Endothelial cell of umbilical vein (primary cell): ENCODE measurements around the gene PRKCI.

Experiments
- EZH2 ChIP-seq: IDR thresholded peaks from 2 replicates; pipeline ENCODE4 v1.6.1; 2012; ENCODE audit warnings: borderline replicate concordance, low read depth, mild to moderate bottlenecking, moderate library complexity, low read length, inconsistent platforms; ENCODE audit not compliant: severe bottlenecking
- FOS ChIP-seq: IDR thresholded peaks from 2 replicates; pipeline ENCODE4 v1.6.1; 2011; ENCODE audit warnings: mild to moderate bottlenecking, low read length, moderate library complexity, borderline replicate concordance; ENCODE audit not compliant: insufficient read depth
- MYC ChIP-seq: IDR thresholded peaks from one replicate; pipeline ENCODE4 v1.6.1; 2011; ENCODE audit warnings: mild to moderate bottlenecking, low read depth, low read length
- POLR2A ChIP-seq: IDR thresholded peaks from 2 replicates; pipeline ENCODE4 v1.6.1; 2012; ENCODE audit warnings: low read depth, mild to moderate bottlenecking, control low read depth, low read length
- POLR2AphosphoS5 ChIP-seq: IDR thresholded peaks from 2 replicates; pipeline ENCODE4 v1.6.1; 2012; ENCODE audit warnings: low read depth, mild to moderate bottlenecking, control low read depth, low read length, moderate library complexity; ENCODE audit not compliant: insufficient read depth
- TF ChIP-seq, protein P1 (sequence below), 2 donors: IDR thresholded peaks; 1 replicate in 1 of 2; 2 replicates in 1 of 2; pipeline ENCODE4 v1.5.1; 2011; ENCODE audit warnings: low read length in 2 of 2, mild to moderate bottlenecking in 2 of 2, moderate library complexity in 2 of 2, control low read depth in 1 of 2, inconsistent platforms in 1 of 2, low read depth in 1 of 2; ENCODE audit not compliant: insufficient read depth in 1 of 2; ENCODE audit errors: extremely low read depth in 1 of 2
- TF ChIP-seq, protein P2 (sequence below): IDR thresholded peaks from 2 replicates; pipeline ENCODE4 v1.6.1; 2011; ENCODE audit not compliant: insufficient read depth, insufficient read length

DNA sequence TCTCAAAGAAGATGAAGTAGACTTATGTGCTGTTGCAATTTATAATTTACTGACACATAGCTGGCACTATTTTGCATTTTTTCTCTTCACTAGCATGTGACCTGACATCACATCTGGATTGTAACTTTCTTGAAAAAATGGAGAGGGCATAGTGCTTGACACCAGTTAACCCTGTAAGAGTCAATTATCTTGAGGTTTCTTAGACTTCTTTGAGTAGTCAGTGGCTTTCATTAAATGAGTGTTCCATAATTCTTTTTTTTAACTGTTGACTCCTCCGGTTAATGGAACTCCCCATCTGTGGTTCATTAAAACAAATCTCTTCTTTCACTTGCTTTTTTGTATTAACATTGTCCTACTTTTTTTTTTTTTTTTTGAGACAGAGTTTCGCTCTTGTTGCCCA, 16.9 kb upstream of the PRKCI start:
- TF ChIP-seq, protein P1, sequence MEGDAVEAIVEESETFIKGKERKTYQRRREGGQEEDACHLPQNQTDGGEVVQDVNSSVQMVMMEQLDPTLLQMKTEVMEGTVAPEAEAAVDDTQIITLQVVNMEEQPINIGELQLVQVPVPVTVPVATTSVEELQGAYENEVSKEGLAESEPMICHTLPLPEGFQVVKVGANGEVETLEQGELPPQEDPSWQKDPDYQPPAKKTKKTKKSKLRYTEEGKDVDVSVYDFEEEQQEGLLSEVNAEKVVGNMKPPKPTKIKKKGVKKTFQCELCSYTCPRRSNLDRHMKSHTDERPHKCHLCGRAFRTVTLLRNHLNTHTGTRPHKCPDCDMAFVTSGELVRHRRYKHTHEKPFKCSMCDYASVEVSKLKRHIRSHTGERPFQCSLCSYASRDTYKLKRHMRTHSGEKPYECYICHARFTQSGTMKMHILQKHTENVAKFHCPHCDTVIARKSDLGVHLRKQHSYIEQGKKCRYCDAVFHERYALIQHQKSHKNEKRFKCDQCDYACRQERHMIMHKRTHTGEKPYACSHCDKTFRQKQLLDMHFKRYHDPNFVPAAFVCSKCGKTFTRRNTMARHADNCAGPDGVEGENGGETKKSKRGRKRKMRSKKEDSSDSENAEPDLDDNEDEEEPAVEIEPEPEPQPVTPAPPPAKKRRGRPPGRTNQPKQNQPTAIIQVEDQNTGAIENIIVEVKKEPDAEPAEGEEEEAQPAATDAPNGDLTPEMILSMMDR (IDR thresholded peaks at IDR 0.05; ENCODE audit: extremely low read depth in 1 of 2, insufficient read depth in 1 of 2, low read depth in 1 of 2, low read length in 2 of 2), result no peak
- TF ChIP-seq POLR2AphosphoS5, result no peak
- TF ChIP-seq POLR2A, result no peak
- TF ChIP-seq EZH2, result no peak
- no peak for TF ChIP-seq MYC
- TF ChIP-seq, protein P2, sequence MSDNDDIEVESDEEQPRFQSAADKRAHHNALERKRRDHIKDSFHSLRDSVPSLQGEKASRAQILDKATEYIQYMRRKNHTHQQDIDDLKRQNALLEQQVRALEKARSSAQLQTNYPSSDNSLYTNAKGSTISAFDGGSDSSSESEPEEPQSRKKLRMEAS, result no peak
- no peak for TF ChIP-seq FOS
